SH-SY5Y (cell line): ENCODE results near the gene TRMT61A.

Experiments used
- GATA2 ChIP-seq: IDR thresholded peaks from 2 replicates; pipeline ENCODE4 v1.6.1; 2011; ENCODE audit warnings: mild to moderate bottlenecking, low read depth, low read length
- GATA3 ChIP-seq: IDR thresholded peaks from 2 replicates; pipeline ENCODE4 v1.6.1; 2011; ENCODE audit warnings: low read depth, mild to moderate bottlenecking, low read length, moderate library complexity

The TRMT61A gene

GRCh38 chr14:103514596-103515421, 14.2 kb upstream of the TRMT61A start:
- TF ChIP-seq GATA2 (no peak), GATA3 (no peak)

- TF ChIP-seq GATA2, result no peak
- TF ChIP-seq GATA3, result no peak
Observed at GRCh38 chr14:103516426-103517173, 12.4 kb upstream of the TRMT61A start.

- no peak for TF ChIP-seq GATA3
- no peak for TF ChIP-seq GATA2
Observed at GRCh38 chr14:103517174-103517566, 11.8 kb upstream of the TRMT61A start.

GRCh38 chr14:103517721-103518421, 11.1 kb upstream of the TRMT61A start:
- TF ChIP-seq GATA2 (no peak), GATA3 (no peak)

- TF ChIP-seq GATA2 (no peak), GATA3 (no peak)
Observed at GRCh38 chr14:103518422-103519042, 10.5 kb upstream of the TRMT61A start.

GRCh38 chr14:103519043-103519836, 9.8 kb upstream of the TRMT61A start:
- TF ChIP-seq GATA3, result no peak
- TF ChIP-seq GATA2, result no peak

- TF ChIP-seq GATA2 (no peak), GATA3 (no peak)
Observed at GRCh38 chr14:103519837-103520212, 9.2 kb upstream of the TRMT61A start.

- TF ChIP-seq GATA3 (no peak), GATA2 (no peak)
Observed at GRCh38 chr14:103520269-103520656, 8.7 kb upstream of the TRMT61A start.

GRCh38 chr14:103520657-103521437, 8.1 kb upstream of the TRMT61A start:
- TF ChIP-seq GATA3 (no peak), GATA2 (no peak)

- TF ChIP-seq GATA3 (no peak), GATA2 (no peak)
Observed at GRCh38 chr14:103521438-103521950, 7.5 kb upstream of the TRMT61A start.

GRCh38 chr14:103521951-103522563, 6.9 kb upstream of the TRMT61A start:
- TF ChIP-seq GATA2 (no peak), GATA3 (no peak)
